ENCODE measurements around the gene DNPEP. TPM values are rescaled to one million over a fixed set of nuclear protein-coding genes. Genes with fewer than 3 reads are reported as not detected.

Gene DNPEP
- total RNA-seq, 1 donor from 2014 or later: 50.8 TPM

DNA sequence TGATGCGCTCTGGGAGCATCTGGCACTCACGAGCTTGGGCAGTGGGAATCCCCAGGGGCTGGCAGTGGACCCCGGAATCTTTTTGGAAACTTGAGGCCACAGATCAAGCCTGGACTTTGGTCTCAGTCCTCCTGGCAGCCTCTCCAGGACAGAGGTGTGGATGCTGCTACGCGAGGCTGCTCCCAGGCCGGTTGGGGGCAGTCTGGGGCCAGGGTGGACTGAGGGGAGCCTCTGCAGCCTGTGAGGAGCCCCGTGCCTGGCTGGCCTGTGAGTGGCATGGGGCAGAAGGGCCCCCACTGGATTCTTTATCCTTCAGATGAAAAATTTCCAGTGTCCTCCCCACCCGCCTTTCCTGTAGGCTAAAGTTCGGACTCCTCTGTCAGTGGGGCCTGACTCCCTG, 17.7 kb upstream of the DNPEP start:
- H3K36me3 ChIP-seq (ENCODE audit: control insufficient read depth, insufficient read depth, low read length): no peaks in the 10 kb centered on the region
- H3K27me3 ChIP-seq (ENCODE audit: control insufficient read depth, insufficient read depth, low read length): no peaks in the 10 kb centered on the region
- no peak for FAIRE-seq
- no peak overlapping the region for H3K4me3 ChIP-seq (ENCODE audit: low read depth, low read length)
- TF ChIP-seq, protein P1, sequence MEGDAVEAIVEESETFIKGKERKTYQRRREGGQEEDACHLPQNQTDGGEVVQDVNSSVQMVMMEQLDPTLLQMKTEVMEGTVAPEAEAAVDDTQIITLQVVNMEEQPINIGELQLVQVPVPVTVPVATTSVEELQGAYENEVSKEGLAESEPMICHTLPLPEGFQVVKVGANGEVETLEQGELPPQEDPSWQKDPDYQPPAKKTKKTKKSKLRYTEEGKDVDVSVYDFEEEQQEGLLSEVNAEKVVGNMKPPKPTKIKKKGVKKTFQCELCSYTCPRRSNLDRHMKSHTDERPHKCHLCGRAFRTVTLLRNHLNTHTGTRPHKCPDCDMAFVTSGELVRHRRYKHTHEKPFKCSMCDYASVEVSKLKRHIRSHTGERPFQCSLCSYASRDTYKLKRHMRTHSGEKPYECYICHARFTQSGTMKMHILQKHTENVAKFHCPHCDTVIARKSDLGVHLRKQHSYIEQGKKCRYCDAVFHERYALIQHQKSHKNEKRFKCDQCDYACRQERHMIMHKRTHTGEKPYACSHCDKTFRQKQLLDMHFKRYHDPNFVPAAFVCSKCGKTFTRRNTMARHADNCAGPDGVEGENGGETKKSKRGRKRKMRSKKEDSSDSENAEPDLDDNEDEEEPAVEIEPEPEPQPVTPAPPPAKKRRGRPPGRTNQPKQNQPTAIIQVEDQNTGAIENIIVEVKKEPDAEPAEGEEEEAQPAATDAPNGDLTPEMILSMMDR (IDR thresholded peaks at IDR 0.05; ENCODE audit: insufficient read depth, low read length, severe bottlenecking): no peak
- DNase-seq (ENCODE audit: low read depth): no peak

DNA sequence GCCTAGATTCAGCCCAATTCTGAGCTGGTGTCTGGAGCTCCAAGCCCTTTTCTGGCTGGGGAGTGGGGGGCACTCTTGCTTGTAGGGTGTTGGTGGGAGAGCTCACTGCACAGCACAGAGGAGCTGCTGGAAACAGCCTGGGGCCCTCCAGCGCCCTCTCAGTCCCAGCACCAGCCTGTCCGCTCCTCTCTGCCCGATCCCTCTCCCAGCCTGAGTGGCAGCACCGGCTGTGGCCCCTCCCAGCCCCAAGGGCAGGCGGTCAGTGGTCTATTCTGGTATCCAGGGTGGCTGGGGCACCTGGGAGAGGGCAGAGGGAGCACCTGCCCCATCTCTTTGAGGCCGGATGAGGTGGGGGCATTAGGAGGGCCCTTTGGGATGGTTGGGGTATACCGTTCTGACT, 17.2 kb upstream of the DNPEP start:
- TF ChIP-seq, protein P1 (IDR thresholded peaks at IDR 0.05; ENCODE audit: insufficient read depth, low read length, severe bottlenecking): no peak
- no peaks in the 10 kb centered on the region for H3K36me3 ChIP-seq (ENCODE audit: control insufficient read depth, insufficient read depth, low read length)
- FAIRE-seq: no peak
- H3K27me3 ChIP-seq (ENCODE audit: control insufficient read depth, insufficient read depth, low read length): no peaks in the 10 kb centered on the region
- no peak overlapping the region for H3K4me3 ChIP-seq (ENCODE audit: low read depth, low read length)
- no peak for DNase-seq (ENCODE audit: low read depth)

DNA sequence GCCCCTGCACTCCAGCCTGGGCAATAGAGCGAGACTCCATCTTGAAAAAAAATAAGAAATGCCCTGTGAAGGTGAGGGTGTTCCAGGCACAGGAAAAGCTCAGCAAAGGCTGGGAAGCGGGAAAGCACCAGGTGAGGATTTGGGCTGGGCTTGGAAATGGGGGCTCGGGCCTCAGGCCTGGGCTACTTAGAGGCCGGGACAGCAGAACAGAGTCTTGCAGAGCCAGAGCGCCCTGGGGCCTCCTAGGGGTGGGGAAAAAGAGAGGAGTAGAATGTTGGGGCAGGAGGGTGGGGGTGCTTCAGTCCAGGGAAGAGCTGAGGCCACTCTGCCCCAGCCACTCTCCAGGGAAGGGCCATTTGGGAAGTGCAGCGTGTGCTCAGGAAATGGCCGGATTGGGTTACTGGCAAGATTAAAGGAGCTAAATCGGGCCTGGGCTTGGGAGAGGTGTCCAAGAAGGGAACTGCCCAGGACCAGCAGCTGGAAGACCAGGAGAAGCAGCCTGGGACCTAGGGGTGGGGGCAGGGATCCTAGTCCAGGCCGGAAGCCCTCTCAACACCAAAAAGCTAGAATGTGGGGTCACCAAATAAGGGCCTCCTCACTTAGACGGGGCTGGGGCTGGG, 16.7 kb upstream of the DNPEP start:
- TF ChIP-seq, protein P1 (IDR thresholded peaks at IDR 0.05; ENCODE audit: insufficient read depth, low read length, severe bottlenecking): no peak
- Histone ChIP-seq H3K4me3 (ENCODE audit: low read depth, low read length) (no peak overlapping the region), H3K36me3 (ENCODE audit: control insufficient read depth, insufficient read depth, low read length) (no peaks in the 10 kb centered on the region), H3K27me3 (ENCODE audit: control insufficient read depth, insufficient read depth, low read length) (no peaks in the 10 kb centered on the region)
- DNase-seq (ENCODE audit: low read depth) (no peak), FAIRE-seq (no peak)

DNA sequence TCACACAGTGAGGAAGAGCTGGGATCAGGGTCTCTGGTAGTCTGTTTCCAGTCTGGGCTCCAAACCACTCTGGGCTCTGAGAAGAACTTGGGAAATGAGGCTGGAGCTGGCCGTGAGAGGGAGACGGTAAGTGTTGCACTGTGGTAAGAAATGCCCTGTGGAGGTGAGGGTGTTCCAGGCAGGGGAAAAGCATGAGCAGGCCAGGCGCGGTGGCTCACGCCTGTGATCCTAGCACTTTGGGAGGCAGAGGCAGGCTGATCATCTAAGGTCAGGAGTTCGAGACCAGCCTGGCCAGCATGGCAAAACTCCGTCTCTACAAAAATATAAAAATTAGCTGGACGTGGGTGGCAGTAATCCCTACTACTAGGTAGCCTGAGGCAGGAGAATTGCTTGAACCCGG, 16.1 kb upstream of the DNPEP start:
- Histone ChIP-seq H3K27me3 (ENCODE audit: control insufficient read depth, insufficient read depth, low read length) (no peaks in the 10 kb centered on the region), H3K36me3 (ENCODE audit: control insufficient read depth, insufficient read depth, low read length) (no peaks in the 10 kb centered on the region), H3K4me3 (ENCODE audit: low read depth, low read length) (no peak overlapping the region)
- no peak for FAIRE-seq
- TF ChIP-seq, protein P1 (IDR thresholded peaks at IDR 0.05; ENCODE audit: insufficient read depth, low read length, severe bottlenecking): no peak
- DNase-seq (ENCODE audit: low read depth): no peak

DNA sequence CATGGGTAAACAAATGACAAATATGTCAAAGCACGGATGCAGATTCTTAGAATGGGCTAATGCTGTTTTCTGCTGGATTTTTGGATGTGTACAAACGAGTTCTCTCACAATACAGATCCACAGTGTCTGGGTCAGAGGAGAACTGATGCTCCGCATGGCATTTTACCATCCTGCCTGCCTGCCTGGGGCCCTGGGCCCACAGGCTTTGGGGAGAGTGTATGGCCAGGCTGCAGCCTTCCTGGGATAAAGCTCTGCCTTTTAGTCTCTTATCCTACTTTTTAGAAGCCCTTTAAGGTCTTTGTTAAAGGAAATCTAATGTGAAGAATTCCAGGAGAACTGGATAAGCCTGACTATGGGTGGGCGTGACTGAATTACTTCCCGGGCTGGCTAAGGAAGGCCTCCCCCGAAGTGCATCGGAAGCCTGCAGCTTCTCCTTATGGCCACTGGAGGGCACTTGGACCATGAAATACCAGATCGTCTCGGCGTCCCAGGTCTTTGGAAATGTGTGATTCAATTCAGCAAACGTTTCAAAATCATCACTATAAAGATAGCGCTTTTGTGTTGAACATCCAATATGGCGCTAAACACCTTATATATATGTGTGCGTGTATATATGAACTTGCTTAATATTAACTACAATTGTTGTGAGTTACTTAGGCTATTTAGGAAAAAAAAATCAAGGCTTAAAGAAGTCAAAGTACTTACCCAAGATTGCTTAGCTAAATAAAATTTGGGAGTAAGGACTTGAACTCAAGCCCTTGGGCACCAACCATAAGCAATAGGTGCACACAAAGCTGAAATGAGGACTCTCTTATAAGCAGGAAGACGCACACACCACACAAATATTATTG, 15.2 kb upstream of the DNPEP start:
- DNase-seq (ENCODE audit: low read depth): peak; percentile 71
- Histone ChIP-seq H3K36me3 (ENCODE audit: control insufficient read depth, insufficient read depth, low read length) (no peaks in the 10 kb centered on the region), H3K4me3 (ENCODE audit: low read depth, low read length) (no peak overlapping the region), H3K27me3 (ENCODE audit: control insufficient read depth, insufficient read depth, low read length) (no peaks in the 10 kb centered on the region)
- FAIRE-seq: no peak
- TF ChIP-seq, protein P1 (IDR thresholded peaks at IDR 0.05; ENCODE audit: insufficient read depth, low read length, severe bottlenecking): peak; percentile 82
